Activated CD4-positive, alpha-beta T cell treated with anti-CD3 and anti-CD28 coated beads, Interleukin-2, amount 50 U/mL, for 24 hours (primary cell): ENCODE results near the gene KDELR3.

ENCODE experiments used
- DNase-seq, 2 donors: peaks; one replicate each; pipeline ENCODE4 v3.0.0-alpha.2; 2020; ENCODE audit warnings: low read depth in 1 of 2, low spot score in 1 of 2

The KDELR3 gene

DNA sequence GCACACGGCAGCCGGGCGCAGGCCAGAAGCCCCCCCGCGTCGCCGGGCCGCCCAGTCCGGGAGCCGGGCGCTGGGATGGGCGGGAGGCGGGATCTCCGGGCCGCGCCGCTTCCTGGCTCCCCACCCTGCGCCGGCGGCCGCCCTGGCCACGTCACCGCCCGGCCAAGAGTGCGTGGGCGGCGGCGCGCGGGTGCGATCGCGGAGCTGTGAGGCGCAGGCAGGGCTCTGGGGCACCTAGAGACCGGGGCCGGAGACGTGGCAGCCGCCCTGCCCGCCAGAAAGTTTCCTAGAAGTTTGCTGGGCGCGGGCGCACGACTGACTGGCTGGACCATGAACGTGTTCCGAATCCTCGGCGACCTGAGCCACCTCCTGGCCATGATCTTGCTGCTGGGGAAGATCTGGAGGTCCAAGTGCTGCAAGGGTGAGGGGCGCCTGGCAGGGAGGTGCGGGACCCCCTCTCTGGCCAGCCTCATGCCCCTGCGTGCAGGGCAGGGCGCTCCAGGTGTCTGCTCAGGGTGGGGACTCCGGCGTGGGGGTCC lies at the start of gene KDELR3:
Gene KDELR3 (plus strand): TSS at position 193 of the 539 bp plus-strand sequence. CDS start 138 bp downstream, at position 331.
- peak; percentile 23 to 29 for DNase-seq

DNA sequence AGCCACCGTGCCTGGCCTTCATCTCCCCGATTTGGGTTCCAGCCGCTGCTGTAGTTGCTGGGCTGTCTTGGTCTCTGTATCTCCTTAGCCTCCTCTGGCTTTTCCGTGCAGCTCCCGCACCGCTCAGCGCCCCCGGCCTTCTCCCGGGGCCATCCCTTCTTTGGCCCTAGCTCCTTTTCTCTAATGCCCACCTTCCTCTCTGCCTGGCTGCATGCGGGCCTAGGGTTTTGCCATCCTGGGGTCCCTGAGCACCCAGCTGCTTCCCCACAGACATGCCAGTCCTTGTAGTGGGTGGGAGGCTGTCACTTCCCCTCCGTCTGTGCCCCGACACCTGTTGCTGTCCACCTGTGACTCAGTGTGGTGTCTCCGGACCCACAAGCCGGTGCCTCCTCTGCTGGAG lies 49.3 kb upstream of the KDELR3 start:
- DNase-seq, result no peak

DNA sequence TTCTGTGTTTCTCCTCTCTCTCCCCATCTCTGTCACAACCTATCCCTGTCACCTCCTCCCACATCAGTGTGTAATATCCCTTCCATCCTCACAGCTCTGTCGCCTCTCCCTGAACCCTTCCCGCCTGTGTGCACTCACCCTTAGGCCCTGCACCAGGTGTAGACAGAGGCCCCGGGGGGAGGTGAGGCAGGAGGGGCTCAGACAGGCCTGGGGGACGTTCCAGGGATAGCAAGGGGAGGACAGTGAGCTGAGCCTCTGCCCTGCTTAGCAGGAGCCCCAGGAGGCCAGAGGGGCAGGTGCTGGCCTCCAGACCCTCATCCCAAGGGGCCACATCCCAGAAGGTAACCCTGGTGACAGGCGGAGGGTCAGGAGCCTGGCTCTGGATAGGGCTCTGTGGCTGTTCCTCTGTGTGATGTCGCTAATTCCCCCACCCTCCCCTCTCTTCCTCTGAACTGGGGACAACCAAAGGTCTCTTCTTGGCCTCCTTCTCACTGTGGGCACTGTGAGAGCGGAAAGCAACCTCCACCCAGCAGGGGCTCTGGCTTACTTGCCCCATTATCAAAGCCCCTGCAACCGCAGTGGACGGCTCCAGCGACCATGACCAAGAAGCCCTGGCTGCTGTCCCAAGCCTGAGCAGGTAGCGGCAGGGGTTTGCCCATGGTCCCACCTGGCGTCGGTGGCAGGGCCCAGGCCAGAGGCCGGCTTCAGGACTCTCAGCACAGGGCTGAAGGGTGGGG lies 48.6 kb upstream of the KDELR3 start:
- no peak for DNase-seq

DNA sequence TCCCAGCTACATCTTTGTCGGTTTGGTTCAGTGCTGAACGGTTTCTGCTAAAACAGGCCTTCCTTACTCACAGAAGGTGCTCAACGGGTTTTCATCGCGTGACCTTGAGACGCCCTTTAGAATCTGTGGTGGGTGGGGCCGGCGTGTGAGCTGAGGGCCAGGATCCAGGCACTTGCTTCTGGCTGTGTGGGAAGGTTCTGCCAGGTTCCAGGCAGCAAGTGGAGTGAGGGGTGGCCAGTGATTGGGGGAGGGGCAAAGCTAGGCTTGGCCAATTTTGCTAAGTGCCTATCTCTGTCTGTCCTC lies 48.1 kb upstream of the KDELR3 start:
- DNase-seq, result no peak

DNA sequence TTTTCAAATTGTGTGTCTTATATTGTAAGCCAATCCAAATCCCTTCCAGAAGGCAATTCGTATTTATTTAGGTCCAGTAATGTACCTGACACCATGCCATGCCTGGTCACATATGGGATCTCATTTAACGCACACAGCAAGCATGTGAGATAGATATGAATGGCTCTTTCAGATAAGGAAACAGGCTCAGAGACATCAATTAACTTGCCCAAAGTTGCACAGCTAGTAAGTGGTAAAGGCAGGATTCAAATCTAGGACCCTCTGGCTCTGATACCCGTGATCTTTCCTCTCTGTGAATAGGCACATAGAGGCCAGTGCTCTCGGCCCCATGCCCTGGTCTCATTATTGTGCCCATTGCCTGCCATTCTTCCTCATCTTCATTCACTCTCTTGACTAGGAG lies 47.2 kb upstream of the KDELR3 start:
- DNase-seq, result no peak

DNA sequence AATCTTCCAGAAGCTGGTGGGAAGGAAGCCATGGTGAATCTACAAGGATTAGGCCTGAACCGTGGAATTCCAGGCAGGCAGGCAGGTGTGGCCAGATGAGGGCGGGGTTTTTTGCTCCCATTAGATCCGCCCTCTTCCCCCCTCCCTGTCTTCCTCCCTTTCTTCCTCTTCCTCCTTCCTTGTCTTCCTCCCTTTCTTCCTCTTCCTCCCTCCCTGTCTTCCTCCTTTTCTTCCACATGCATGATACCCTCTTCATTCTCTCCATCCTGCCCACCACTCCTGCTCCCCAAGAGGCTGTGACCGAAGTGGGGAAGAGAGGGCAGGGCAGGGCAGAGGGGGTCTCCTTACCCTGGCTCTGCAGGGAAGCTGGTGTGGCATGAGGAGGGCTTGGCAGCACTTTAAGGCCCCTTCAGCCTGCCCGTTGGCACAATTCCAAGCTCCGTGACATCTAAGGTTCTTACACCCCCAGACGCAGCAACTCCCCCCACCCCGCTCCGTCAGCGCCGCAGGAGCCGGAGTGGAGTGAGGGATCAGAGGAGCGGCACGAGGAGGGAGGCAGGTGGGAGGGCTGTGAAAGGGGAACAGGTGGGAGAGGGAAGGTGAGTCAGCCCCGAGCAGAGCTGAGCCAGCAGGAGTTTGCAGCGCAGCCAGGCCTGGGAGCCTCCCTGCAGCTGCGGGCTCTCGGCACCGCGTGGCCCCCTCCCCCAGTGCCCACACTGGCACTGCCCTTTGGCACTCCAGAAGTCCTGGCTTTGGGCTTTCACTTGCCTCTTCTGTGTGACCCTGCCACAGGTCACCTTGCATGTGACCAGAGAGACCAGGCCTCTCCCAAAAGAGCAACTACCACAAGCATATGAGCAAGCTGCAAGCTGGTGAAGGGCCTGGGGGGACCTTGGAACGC lies 45.0 kb upstream of the KDELR3 start:
- DNase-seq, result no peak

DNA sequence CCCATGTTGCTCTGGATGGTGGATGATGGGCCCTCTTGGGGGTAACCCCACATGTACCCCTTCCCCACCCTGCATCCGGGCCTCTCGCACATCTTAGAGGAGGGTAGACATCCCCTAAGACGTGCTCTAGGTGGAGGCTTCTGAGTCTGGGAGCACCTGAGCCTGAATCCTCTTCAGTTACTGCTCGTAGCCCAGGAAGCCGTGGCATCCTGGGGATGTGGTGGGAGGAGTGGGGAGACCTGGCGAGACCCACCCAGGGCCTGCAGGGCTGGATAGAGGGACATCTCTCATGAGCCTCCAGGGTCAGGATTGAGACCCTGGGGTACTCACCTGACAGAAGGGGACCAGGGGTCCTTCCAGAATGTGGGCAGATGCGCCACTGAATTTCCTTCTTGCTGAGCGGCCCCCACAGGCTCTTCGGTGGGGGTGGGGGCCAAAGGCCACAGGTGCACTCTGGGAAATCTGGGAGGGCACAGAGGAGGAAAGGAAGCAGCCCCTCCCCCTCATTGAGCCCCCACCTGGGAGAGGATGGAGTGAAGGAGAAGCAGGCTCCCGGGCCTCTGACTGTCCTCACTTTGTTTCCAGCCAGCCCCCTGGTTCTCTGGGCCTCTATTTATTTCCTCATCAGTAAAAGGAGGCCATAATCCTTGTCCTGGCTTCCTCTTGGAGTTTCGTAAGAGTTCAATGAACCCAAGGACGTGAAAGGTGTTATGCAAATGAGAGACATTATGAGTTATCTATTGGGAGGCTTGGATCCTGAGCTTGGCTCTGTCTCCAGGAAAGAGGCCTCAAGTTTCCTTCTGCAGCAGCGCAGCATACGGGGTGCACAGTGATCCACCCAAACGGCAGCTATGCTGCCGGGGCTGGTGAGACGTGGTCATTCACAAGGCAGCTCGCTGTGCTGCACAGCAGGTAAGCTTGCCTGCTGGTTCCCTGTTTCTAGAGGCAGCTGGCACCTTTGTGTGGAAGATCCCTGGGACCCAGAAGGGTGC lies 44.1 kb upstream of the KDELR3 start:
- no peak for DNase-seq

DNA sequence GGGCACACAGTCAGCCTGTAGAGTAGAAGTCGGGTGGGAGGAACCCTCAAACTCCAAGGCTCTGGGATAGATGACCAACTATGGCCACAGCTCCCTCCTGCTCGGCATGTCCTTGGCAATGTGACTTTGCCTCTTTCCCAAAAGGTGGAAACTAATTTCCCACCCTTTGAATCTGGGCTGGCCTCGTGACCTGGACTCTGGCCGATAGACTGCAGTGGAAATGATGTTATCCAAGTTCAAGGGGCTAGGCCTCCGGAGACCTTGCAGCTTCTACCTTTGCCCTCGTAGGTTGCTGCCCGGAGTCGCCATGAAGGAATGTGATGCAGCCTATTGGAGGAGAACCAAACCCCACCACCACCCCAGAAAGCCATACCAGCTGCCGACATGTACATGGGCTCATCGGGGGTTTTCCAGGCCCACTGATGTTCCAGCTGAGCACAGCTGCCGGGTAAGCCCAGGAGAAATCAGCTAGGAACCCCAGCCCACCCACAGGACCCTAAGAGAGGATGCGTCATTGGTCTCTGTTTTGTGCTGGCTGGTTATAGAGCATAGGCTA lies 43.3 kb upstream of the KDELR3 start:
- no peak for DNase-seq

DNA sequence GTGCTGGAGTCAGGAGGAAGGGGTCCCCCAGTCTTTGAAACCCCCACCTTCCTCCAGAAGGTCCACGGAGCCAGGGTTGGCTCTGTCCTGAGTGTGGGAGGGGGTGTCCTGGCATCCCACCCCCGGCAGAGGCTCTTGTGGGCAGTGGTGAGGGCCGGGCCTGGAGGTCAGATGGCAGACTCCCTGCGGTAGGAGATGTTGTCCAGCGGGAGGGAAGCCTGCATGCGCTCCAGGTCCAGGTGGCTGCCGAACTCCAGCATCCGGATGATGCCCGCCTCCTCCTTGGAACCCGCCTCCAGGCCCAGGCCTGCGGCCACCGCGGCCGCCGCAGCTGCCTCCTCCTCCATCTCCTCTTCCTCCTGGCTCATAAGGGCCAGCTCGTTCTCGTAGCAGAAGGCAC lies 41.3 kb upstream of the KDELR3 start:
- no peak for DNase-seq

DNA sequence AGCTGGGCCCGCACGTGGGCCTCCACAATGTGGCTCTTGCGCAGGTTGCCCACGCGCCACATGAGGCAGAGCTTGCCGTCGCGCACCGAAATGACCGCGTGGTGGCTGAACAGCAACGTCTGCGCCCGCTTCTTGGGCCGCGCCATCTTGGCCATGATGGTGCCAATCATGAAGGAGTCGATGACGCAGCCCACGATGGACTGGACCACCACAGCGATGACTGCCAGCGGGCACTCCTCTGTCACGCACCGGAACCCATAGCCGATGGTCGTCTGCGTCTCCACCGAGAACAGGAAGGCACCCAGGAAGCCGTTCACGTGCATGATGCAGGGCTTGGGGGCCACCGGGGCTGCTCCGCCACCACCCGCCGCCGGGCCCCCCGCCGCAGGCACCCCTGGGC lies 40.4 kb upstream of the KDELR3 start:
- DNase-seq, result no peak

DNA sequence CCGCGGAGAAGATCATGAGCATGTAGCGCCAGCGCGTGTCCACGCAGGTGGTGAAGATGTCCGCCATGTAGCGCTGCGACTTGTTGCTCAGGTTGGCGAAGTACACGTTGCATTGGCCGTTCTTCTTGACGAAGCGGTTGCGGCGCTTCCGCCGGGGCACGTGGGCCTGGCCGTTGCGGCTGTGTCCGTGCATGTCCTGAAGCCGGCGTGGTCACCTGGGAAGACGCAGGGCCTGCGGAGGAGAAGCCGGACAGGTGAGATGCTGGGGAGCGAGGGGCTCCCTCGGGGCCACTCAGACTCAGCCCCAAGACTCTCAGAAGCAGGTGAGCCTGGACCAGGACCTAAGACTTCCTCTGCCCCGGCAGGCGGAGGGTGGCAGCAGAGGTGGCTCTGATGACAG lies 40.0 kb upstream of the KDELR3 start:
- DNase-seq, result no peak

DNA sequence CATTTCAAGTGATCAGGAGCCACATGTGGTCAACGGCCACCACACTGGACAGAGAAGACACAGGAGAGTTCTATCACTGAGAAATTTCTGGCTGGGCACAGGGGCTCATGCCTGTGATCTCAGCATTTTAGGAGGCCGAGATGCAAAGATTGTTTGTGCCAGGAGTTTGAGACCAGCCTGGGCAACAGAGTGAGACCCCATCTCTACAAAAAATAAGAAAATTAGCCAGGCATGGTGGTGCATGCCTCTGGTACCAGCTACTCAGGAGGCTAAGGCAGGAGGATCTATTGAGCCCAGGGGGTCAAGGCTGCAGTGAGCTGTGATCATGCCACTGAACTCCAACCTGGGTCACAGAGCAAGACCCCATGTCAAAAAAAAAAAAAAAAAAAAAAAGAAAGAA lies 39.2 kb upstream of the KDELR3 start:
- DNase-seq, result no peak

DNA sequence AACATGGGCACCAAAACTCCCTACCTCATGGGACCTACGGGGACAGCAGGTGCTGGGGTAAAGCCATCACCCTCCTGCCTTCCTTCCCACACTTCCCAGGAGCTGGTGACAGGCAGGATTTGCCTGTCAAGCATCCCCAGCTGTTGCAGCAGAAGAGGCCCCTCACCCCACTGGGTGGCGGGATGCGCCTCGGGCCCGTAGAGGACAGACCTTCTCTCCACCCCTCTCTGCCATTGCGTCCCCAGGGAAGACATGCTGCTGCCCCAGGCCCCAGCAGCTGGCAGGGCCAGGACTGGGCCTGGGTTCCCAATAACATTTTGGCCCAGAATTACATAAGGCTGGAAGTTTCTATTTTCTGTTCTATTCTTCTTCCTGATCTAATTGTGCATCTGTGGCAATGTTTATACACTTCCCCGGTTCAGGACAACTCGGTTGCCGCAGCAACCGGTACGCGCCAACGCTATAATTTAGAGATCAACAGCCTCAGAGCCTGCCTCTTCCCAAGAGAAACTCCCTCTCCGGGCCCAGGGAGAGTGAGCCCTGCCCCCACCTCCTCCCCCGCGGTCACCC lies 38.3 kb upstream of the KDELR3 start:
- DNase-seq, result no peak

DNA sequence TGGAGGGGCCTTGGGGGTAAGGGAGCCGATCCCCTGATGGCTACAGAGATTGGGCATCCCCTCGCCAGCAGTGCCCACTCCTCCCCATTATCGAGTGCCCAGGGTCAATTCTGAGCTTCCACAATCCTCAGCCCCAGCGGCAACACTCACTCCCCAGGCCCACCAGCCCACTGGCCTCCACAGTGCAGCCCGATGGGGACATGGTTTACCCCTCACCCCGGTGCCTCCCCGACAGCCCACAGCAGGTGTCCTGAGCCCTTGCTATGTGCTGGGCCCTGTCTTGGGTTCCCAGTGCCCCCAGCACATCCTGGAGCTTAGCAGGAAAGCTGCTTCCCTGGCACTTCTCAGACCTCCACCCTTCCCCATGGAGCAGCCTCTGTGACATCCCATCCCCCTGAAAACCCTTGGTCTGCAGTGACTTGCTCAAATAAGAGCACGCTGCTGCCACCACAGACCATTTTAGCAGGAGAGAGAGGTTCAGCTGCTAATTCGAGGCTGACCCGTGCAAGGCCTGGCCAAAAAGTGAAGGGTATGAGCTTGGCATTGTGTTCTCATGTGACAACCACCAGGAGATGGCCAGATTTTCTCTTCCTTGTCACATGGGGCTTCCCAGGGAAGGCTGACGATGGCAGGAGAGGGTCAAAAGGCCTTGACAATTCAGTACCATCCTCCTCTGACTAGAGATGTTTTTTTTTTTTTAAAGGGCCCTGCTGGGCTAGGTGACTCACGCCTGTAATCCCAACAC lies 36.5 kb upstream of the KDELR3 start:
- no peak for DNase-seq

DNA sequence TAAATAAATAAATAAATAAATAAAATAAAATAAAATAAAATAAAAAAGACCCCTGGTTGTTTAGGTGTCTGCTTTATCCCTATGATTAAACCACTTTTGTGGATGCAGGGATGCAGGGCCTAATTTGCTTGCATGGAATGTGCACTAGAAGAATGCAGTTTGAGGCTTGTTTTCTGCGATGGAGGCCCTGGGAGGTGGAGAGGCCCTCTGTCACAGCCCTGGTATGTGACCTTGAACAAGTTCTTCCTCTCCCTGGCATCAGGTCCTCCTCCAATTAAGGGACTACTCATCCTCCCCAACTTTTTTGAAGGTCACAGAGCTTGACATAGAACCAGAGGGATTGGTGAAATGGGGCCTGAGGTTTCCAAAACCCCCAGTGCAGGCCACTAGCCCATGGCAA lies 35.6 kb upstream of the KDELR3 start:
- DNase-seq, result no peak

DNA sequence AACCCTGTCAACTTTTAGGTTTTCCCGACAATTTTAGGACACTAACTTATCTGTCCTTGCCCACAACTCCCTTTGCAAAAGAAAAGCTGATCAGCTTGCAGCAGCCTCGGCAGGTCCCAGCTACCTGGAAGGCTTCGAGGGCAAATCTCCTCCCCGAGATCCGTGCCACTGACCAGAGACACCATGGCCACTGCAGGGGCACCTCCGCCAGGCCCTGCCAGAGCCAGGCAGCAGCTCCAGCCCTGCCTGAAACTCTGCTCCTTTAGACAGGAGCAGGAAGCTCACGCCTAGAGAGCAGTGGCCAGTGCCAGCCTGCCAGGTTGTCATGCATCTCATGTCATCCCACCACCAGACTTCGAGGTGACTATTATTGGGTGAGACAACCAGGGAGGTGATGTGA lies 34.0 kb upstream of the KDELR3 start:
- DNase-seq, result no peak

DNA sequence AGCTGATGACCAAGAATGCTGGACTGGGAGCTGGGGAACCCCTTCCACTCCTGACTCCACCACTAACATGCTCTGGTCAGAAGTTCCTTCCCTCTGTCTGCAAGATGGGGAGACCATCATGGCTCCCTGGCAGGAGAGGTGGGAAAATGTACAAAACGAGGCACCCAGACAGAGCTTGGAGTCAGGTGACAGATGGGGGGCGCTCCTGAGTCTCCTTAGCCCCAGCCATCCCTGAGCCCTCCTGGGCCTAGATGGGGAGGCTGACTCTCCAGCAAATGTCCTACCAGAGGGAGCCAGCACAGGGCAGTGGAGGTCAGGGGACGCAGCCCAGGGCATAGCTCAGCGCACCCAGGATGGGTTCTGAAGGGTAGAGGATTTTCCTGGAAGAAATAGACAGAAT lies 32.9 kb upstream of the KDELR3 start:
- DNase-seq, result no peak

DNA sequence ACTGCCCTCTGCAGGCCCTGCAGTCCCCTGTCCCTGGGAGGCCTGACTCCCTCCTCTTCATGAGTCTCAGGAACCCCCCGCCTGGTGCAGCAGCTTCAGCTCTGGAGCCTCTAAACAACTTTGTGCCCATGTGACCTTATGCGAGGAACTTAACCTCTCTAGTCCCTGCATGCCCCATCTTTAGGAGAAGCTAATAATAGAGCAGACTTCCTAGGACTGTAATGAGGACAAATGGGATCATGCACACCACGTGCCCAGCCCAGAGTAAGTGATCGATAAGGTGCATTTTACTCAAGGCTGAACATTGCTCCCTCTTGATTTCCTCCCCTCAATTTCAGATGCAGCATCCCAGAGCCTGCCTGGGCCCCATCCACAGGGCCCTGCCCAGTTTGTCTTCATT lies 31.9 kb upstream of the KDELR3 start:
- DNase-seq, result no peak

DNA sequence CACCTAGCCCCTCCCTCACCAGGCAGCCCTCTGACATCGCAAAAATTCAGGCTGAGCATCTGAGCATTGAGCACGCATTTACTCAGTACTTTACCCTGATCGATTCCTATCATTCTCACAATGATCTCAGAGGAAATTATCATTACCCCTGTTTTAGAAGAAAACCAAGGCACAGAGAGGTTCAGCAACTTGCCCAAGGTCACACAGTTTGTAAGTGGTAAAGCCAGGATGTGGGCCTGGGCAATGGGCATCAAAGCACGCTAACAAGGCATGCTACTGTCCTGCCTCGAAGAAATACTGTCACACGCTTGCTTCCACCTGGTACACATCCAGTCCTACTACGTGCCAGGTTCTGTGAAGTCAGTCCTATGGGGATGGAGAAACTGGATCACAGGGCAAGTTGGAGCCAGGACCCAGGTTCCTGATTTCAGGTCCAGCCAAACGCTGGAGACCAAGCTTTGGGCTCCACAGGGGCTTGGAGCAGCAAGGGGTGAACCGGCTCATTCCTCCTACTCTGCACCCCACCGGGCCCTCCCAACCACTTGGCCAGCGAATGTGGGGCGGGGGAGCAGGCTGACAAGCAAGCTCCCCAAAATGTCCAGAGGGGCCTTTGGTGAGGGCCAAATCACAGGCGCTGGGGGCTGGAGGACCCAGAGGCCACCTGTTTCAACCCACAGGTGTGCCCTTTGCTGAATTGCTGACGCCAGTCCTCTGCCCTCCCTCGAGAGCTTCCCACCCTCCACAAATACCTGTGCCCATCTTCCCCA lies 31.1 kb upstream of the KDELR3 start:
- DNase-seq, result no peak
